OCI-LY7 (cell line): ENCODE measurements around the gene OGG1. TPM values are rescaled to one million over a fixed set of nuclear protein-coding genes. Genes with fewer than 3 reads are reported as not detected.

Experiments
- BruUV-seq: library from RNA; stranded (reverse); fragments of 400-500 nt; replicated peaks from 2 replicates; lab custom pipeline; 2021; lab: Mats Ljungman, UMichigan
- CTCF ChIA-PET: fragments of 300-600 bp; sonication (Branson Sonifier 250); formaldehyde crosslinking; loops from one replicate; lab custom pipeline; 2022; ENCODE audit warnings: antibody characterized with exemption; ENCODE audit not compliant: unreplicated experiment; lab: Charles Lee
- POLR2A ChIA-PET: fragments of 300-600 bp; sonication (Branson Sonifier 250); formaldehyde crosslinking; loops from one replicate; lab custom pipeline; 2022; ENCODE audit warnings: antibody characterized with exemption; lab: Charles Lee
- DNase-seq: peaks from one replicate; pipeline ENCODE4 v3.0.0-alpha.2; 2015; ENCODE audit warnings: low spot score
- H2AFZ ChIP-seq: fragments of 200-600 bp; sonication (generic), shearing (Covaris generic); 2 replicates; pipeline ENCODE4 v1.6.1; 2014; ENCODE audit warnings: mild to moderate bottlenecking, antibody characterized with exemption, low read length, moderate library complexity
- H3K27ac ChIP-seq: fragments of 200-600 bp; sonication (generic); 2 replicates; pipeline ENCODE4 v1.5.1; 2014; ENCODE audit warnings: mixed run types, low read depth, mild to moderate bottlenecking, moderate library complexity, low read length, inconsistent platforms; ENCODE audit not compliant: poor library complexity, severe bottlenecking
- H3K36me3 ChIP-seq: fragments of 200-600 bp; sonication (generic); 2 replicates; pipeline ENCODE4 v1.6.1; 2014; ENCODE audit warnings: mild to moderate bottlenecking, antibody characterized with exemption, low read length, moderate library complexity, mixed read lengths; ENCODE audit not compliant: insufficient read depth
- H3K4me1 ChIP-seq: fragments of 200-600 bp; sonication (generic); 2 replicates; pipeline ENCODE4 v1.5.1; 2014; ENCODE audit warnings: mild to moderate bottlenecking, low read length; ENCODE audit not compliant: insufficient read depth, poor library complexity, severe bottlenecking
- H3K4me2 ChIP-seq: fragments of 200-600 bp; sonication (generic); 2 replicates; pipeline ENCODE4 v1.6.1; 2014; ENCODE audit warnings: mild to moderate bottlenecking, low read length
- H3K4me3 ChIP-seq: fragments of 200-600 bp; sonication (generic); 2 replicates; pipeline ENCODE4 v1.5.1; 2014; ENCODE audit warnings: mild to moderate bottlenecking, low read depth, low read length; ENCODE audit not compliant: poor library complexity, severe bottlenecking
- H3K79me2 ChIP-seq: fragments of 200-600 bp; sonication (generic); 2 replicates; pipeline ENCODE4 v1.6.1; 2016; ENCODE audit warnings: low read depth, mild to moderate bottlenecking, low read length, moderate library complexity, mixed read lengths; ENCODE audit not compliant: insufficient read depth
- H3K9me2 ChIP-seq: fragments of 200-600 bp; sonication (generic); 2 replicates; pipeline ENCODE4 v1.6.1; 2016; ENCODE audit warnings: mild to moderate bottlenecking, low read length, mixed read lengths; ENCODE audit not compliant: insufficient read depth
- H3K9me3 ChIP-seq: fragments of 200-600 bp; sonication (generic); 2 replicates; pipeline ENCODE4 v1.6.1; 2014; ENCODE audit warnings: mild to moderate bottlenecking, mixed run types, low read length, mixed read lengths
- H4K20me1 ChIP-seq: fragments of 200-600 bp; sonication (generic); 2 replicates; pipeline ENCODE4 v1.6.1; 2014; ENCODE audit warnings: mild to moderate bottlenecking, antibody characterized with exemption, low read length, moderate library complexity, mixed read lengths; ENCODE audit not compliant: insufficient read depth
- CTCF ChIP-seq: fragments of 200-600 bp; sonication (generic); conservative IDR thresholded peaks from 2 replicates; pipeline ENCODE4 v1.5.1; 2014; ENCODE audit warnings: mild to moderate bottlenecking, antibody characterized with exemption, low read length, moderate library complexity, mixed read lengths
- EZH2phosphoT487 ChIP-seq: fragments of 200-600 bp; sonication (generic); IDR thresholded peaks from 2 replicates; pipeline ENCODE4 v1.6.1; 2018; ENCODE audit warnings: low read depth, borderline replicate concordance, mild to moderate bottlenecking, mixed run types, antibody characterized with exemption, low read length, moderate library complexity, mixed read lengths
- intact Hi-C: fragments of 100-400 bp; cut with micrococcal nuclease; formaldehyde crosslinking; loops from one replicate; pipeline ENCODE4 v1.10.0; 2022; ENCODE audit not compliant: unreplicated experiment
- total RNA-seq, 2 experiments: library from RNA; depleted of rRNA in 1 of 2; stranded (reverse); fragments of >200 nt in 1 of 2; shearing (Covaris generic) in 1 of 2; gene quantifications; 2 replicates each; pipeline ENCODE4 v1.2.3, GENCODE V29; 2014 to 2022

The OGG1 gene
- total RNA-seq, 2 experiments from 2014 or later: 119 to 121 TPM

GRCh38 chr3:9749296-9749644 lies 482 bp upstream of the OGG1 start:
- H3K36me3 ChIP-seq: peaks cover 82% of the 10 kb centered on the region
- peak overlapping the region; percentile 88 for H3K27ac ChIP-seq
- CTCF ChIA-PET: no interaction called here
- BruUV-seq: no TSS peak
- H3K79me2 ChIP-seq: peaks cover 19% of the 10 kb centered on the region
- H3K9me2 ChIP-seq: no peaks in the 10 kb centered on the region
- no peaks in the 10 kb centered on the region for H4K20me1 ChIP-seq
- no peaks in the 10 kb centered on the region for H3K9me3 ChIP-seq
- H3K4me3 ChIP-seq: peak overlapping the region; percentile 81
- H3K4me1 ChIP-seq: peaks cover 34% of the 10 kb centered on the region
- POLR2A ChIA-PET: interaction anchor here (0.6 to 3.6 kb wide), 7 partner anchors 11 to 215 kb away, joined by 3 to 16 read pairs (median 4); partner anchors contain the start of genes ARPC4, BRPF1 and TADA3
- H3K4me2 ChIP-seq: peak overlapping the region; percentile 77
- TF ChIP-seq CTCF (no peak), EZH2phosphoT487 (no peak)
- no peak for DNase-seq
- H2AFZ ChIP-seq: peak overlapping the region; percentile 27; the same call in 1 of the 2 replicates
- intact Hi-C loops: loop anchor here (1.0 kb wide), 1 partner anchor 100 kb away; the partner anchor contains the start of gene MTMR14

GRCh38 chr3:9750556-9751411 lies 1.0 kb downstream of the OGG1 start:
- H3K36me3 ChIP-seq: peaks cover 82% of the 10 kb centered on the region
- DNase-seq: peak; percentile 64
- ChIA-PET CTCF (interaction anchor here (0.6 kb wide), 1 partner anchor 18 kb away, joined by 3 read pairs; no protein-coding TSS in a partner anchor), POLR2A (interaction anchor here (0.5 to 3.6 kb wide), 10 partner anchors 13 to 354 kb away, joined by 3 to 17 read pairs (median 4); partner anchors contain the start of genes ARPC4, BRPF1 and TADA3)
- peak overlapping the region; percentile 88 for H3K27ac ChIP-seq
- H4K20me1 ChIP-seq: no peaks in the 10 kb centered on the region
- TF ChIP-seq EZH2phosphoT487: no peak
- no peak for TF ChIP-seq CTCF
- peaks cover 44% of the 10 kb centered on the region for H3K4me1 ChIP-seq
- TSS peak; percentile 63 for BruUV-seq
- H3K79me2 ChIP-seq: peaks cover 19% of the 10 kb centered on the region
- H3K4me3 ChIP-seq: peak overlapping the region; percentile 81
- peak overlapping the region; percentile 85 for H3K4me2 ChIP-seq
- no peaks in the 10 kb centered on the region for H3K9me2 ChIP-seq
- H2AFZ ChIP-seq: peak overlapping the region; percentile 52; the same call in 1 of the 2 replicates
- intact Hi-C loops: loop anchor here (1.0 to 10.0 kb wide), 5 partner anchors 19 to 644 kb away; partner anchors contain the start of genes BRPF1, CRELD1, SETD5 and TADA3
- no peaks in the 10 kb centered on the region for H3K9me3 ChIP-seq
